ENCODE data around the gene ST3GAL3. TPM values are rescaled to one million over a fixed set of nuclear protein-coding genes. Genes with fewer than 3 reads are reported as not detected.

Gene ST3GAL3
- total and polyA plus RNA-seq, 2 donors (not counting 1 experiment from before 2014, with no cell fraction given) = 13.7 to 16.3 TPM

DNA sequence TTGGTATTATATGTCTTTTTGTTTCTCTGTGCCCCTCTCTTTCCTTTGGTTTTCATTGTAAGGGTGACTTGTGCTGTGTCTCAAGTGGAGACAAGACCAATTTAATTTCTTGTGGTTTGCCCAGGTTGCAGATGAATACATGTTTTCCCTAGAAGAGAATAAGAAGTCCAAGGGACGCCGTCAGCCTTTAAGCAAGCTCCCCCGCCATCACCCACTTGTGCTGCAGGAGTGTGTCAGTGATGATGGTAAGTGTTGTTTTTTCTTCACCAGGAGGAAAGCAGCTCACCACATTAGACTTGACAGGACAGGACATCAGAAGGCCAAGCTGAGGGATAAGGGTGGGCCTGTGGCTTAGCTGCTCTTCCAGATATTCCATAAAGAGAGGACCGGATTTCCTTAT, 23.8 kb upstream of the ST3GAL3 start:
- peaks cover 18% of the 10 kb centered on the region for H3K4me1 ChIP-seq (ENCODE audit: control insufficient read depth, extremely low read depth, insufficient read depth, low read length)
- H3K27ac ChIP-seq (ENCODE audit: insufficient read depth, low read length) = no peak overlapping the region
- H3K9me3 ChIP-seq (ENCODE audit: control insufficient read depth, insufficient read depth, low read depth, low read length) = no peaks in the 10 kb centered on the region
- no peaks in the 10 kb centered on the region for H3K79me2 ChIP-seq (ENCODE audit: control insufficient read depth, insufficient read depth, low read length)
- no peak overlapping the region for H3K9ac ChIP-seq (ENCODE audit: insufficient read depth, low read length)
- no peaks in the 10 kb centered on the region for H3K27me3 ChIP-seq (ENCODE audit: control insufficient read depth, insufficient read depth, low read length)
- no peak overlapping the region for H2AFZ ChIP-seq (ENCODE audit: low read length)
- H3K36me3 ChIP-seq (ENCODE audit: control insufficient read depth, insufficient read depth, low read length) = peaks cover 26% of the 10 kb centered on the region
- no peak overlapping the region for H3K4me3 ChIP-seq (replicated peaks in 1 of 4; ENCODE audit: control extremely low read depth in 1 of 4, insufficient read depth in 1 of 4, low read depth in 3 of 4, low read length in 4 of 4)
- TF ChIP-seq EZH2 (IDR thresholded peaks at IDR 0.05; ENCODE audit: low read length, missing control alignments) = no peak
- TF ChIP-seq, protein P1, sequence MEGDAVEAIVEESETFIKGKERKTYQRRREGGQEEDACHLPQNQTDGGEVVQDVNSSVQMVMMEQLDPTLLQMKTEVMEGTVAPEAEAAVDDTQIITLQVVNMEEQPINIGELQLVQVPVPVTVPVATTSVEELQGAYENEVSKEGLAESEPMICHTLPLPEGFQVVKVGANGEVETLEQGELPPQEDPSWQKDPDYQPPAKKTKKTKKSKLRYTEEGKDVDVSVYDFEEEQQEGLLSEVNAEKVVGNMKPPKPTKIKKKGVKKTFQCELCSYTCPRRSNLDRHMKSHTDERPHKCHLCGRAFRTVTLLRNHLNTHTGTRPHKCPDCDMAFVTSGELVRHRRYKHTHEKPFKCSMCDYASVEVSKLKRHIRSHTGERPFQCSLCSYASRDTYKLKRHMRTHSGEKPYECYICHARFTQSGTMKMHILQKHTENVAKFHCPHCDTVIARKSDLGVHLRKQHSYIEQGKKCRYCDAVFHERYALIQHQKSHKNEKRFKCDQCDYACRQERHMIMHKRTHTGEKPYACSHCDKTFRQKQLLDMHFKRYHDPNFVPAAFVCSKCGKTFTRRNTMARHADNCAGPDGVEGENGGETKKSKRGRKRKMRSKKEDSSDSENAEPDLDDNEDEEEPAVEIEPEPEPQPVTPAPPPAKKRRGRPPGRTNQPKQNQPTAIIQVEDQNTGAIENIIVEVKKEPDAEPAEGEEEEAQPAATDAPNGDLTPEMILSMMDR (conservative IDR thresholded peaks at IDR 0.05 in 1 of 2, IDR thresholded peaks at IDR 0.05 in 1 of 2; ENCODE audit: low read depth in 1 of 2, low read length in 2 of 2) = no peak
- no peak overlapping the region for H3K4me2 ChIP-seq (ENCODE audit: extremely low read depth, insufficient read depth, low read length)
- no peaks in the 10 kb centered on the region for H4K20me1 ChIP-seq (ENCODE audit: control insufficient read depth, extremely low read depth, insufficient read depth, low read length)
- no peak for DNase-seq (ENCODE audit: low read depth in 2 of 2)

DNA sequence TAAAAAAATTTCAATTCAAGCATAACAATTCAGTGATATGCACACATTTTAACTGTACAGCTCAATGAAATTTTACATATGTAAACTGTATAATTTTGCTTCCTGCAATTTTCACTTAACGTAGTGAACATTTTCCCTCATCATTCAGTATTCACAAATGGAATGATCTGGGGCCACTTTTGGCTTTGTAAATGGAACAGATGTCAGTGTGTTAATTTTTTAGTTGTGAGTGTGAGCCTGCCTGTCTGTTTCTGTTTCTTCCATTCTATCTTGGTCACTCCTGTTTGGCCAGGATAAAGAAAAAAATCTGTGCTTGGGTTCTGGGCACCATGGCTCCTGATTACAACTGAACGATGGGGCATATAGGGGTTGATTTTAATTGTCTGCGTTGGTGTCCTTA, 20.5 kb upstream of the ST3GAL3 start:
- no peak overlapping the region for H3K4me2 ChIP-seq (ENCODE audit: extremely low read depth, insufficient read depth, low read length)
- H3K36me3 ChIP-seq (ENCODE audit: control insufficient read depth, insufficient read depth, low read length) = peaks cover 44% of the 10 kb centered on the region
- no peak overlapping the region for H3K4me3 ChIP-seq (replicated peaks in 1 of 4; ENCODE audit: control extremely low read depth in 1 of 4, insufficient read depth in 1 of 4, low read depth in 3 of 4, low read length in 4 of 4)
- H3K4me1 ChIP-seq (ENCODE audit: control insufficient read depth, extremely low read depth, insufficient read depth, low read length) = peaks cover 29% of the 10 kb centered on the region
- no peaks in the 10 kb centered on the region for H3K79me2 ChIP-seq (ENCODE audit: control insufficient read depth, insufficient read depth, low read length)
- no peaks in the 10 kb centered on the region for H3K27me3 ChIP-seq (ENCODE audit: control insufficient read depth, insufficient read depth, low read length)
- no peaks in the 10 kb centered on the region for H4K20me1 ChIP-seq (ENCODE audit: control insufficient read depth, extremely low read depth, insufficient read depth, low read length)
- no peak overlapping the region for H3K27ac ChIP-seq (ENCODE audit: insufficient read depth, low read length)
- H3K9ac ChIP-seq (ENCODE audit: insufficient read depth, low read length) = no peak overlapping the region
- no peak for TF ChIP-seq EZH2 (IDR thresholded peaks at IDR 0.05; ENCODE audit: low read length, missing control alignments)
- TF ChIP-seq, protein P1 (conservative IDR thresholded peaks at IDR 0.05 in 1 of 2, IDR thresholded peaks at IDR 0.05 in 1 of 2; ENCODE audit: low read depth in 1 of 2, low read length in 2 of 2) = no peak
- no peaks in the 10 kb centered on the region for H3K9me3 ChIP-seq (ENCODE audit: control insufficient read depth, insufficient read depth, low read depth, low read length)
- no peak for DNase-seq (ENCODE audit: low read depth in 2 of 2)
- no peak overlapping the region for H2AFZ ChIP-seq (ENCODE audit: low read length)

- Histone ChIP-seq H3K27ac (ENCODE audit: insufficient read depth, low read length) (no peak overlapping the region), H3K9me3 (ENCODE audit: control insufficient read depth, insufficient read depth, low read depth, low read length) (no peaks in the 10 kb centered on the region), H4K20me1 (ENCODE audit: control insufficient read depth, extremely low read depth, insufficient read depth, low read length) (no peaks in the 10 kb centered on the region), H2AFZ (ENCODE audit: low read length) (no peak overlapping the region), H3K36me3 (ENCODE audit: control insufficient read depth, insufficient read depth, low read length) (peaks cover 47% of the 10 kb centered on the region), H3K27me3 (ENCODE audit: control insufficient read depth, insufficient read depth, low read length) (no peaks in the 10 kb centered on the region), H3K9ac (ENCODE audit: insufficient read depth, low read length) (no peak overlapping the region), H3K79me2 (ENCODE audit: control insufficient read depth, insufficient read depth, low read length) (no peaks in the 10 kb centered on the region), H3K4me2 (ENCODE audit: extremely low read depth, insufficient read depth, low read length) (no peak overlapping the region), H3K4me3 (replicated peaks in 1 of 4; ENCODE audit: control extremely low read depth in 1 of 4, insufficient read depth in 1 of 4, low read depth in 3 of 4, low read length in 4 of 4) (no peak overlapping the region), H3K4me1 (ENCODE audit: control insufficient read depth, extremely low read depth, insufficient read depth, low read length) (peaks cover 29% of the 10 kb centered on the region)
- TF ChIP-seq, protein P1 (conservative IDR thresholded peaks at IDR 0.05 in 1 of 2, IDR thresholded peaks at IDR 0.05 in 1 of 2; ENCODE audit: low read depth in 1 of 2, low read length in 2 of 2) = no peak
- TF ChIP-seq EZH2 (IDR thresholded peaks at IDR 0.05; ENCODE audit: low read length, missing control alignments) = no peak
- no peak for DNase-seq (ENCODE audit: low read depth in 2 of 2)
Observed at GRCh38 chr1:43687301-43688108, 19.8 kb upstream of the ST3GAL3 start.
